GM18873 (cell line): ENCODE results near the gene LRRC25.
"Not testable (repeated sequence)": the region's sequence is repeated elsewhere in the genome, so short reads cannot be mapped to it uniquely, and the experiment has no call there.

ENCODE experiments used
- ATAC-seq: cut with Tn5 transposase; IDR thresholded peaks from one replicate; pipeline ENCODE4 v1.9.1; 2021; ENCODE audit warnings: mild to moderate bottlenecking, moderate library complexity, moderate number of reproducible peaks; ENCODE audit not compliant: unreplicated experiment, low FRiP score

Gene LRRC25

DNA sequence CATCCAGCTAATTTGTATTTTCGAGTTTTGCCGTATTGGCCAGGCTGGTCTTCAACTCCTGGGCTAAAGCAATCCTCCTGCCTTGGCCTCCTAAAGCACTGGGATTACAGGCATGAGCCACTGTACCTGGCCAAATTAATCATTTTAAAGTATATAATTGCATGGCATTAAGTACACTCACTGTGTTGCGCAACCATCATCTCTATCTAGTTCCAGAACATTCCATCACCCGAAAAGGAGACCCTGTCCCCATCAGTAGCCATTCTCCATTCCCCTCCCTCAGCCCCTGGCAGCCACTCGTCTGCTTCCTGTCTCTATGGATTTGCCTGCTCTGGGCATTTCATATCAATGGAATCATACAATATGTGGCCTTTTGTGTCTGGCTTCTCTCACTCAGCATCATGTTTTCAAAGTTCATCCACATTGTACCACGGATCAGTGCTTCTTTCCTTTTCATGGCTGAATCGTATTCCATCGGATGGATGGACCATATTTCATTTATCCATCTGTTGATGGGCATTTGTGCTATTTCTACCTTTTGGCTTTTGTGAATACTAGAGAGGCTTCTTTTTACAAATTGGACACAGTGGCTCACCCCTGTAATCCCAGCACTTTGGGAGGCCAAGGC is 43.9 kb downstream of the LRRC25 start:
- no peak for ATAC-seq

DNA sequence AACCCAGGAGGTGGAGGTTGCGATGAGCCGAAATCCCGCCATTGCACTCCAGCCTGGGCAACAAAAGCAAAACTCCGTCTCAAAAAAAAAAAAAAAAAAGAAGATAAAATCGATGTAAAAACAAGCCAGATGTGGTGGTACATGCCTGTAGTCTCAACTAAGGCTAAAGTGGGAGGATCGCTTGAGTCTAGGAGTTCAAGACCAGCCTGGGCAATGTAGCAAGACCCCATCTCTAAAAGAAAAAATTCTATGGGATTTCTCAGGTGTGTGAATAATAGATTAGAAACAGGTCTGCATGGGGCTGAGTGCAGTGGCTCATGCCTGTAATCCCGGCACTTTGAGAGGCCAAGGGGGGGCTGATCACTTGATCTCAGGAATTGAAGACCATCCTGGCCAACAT is 45.9 kb downstream of the LRRC25 start:
- ATAC-seq: no peak

DNA sequence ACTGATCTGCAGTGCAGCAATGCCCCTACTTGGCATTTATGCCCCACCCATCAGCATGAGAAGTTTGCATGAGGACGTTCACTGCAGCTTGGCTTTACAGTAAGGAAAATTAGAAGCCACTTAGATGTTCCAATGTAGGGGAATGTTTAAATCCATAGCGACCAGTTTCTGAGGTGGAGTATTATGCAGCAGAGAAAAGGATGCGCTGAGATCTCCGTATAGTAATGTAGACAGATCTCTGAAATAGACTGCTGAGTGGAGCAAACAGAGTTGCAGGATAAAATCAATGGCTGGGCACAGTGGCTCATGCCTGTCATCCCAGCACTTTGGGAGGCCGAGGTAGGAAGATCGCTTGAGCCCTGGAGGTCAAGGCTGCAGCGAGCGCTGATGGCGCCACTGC is 46.9 kb downstream of the LRRC25 start:
- ATAC-seq: no peak

DNA sequence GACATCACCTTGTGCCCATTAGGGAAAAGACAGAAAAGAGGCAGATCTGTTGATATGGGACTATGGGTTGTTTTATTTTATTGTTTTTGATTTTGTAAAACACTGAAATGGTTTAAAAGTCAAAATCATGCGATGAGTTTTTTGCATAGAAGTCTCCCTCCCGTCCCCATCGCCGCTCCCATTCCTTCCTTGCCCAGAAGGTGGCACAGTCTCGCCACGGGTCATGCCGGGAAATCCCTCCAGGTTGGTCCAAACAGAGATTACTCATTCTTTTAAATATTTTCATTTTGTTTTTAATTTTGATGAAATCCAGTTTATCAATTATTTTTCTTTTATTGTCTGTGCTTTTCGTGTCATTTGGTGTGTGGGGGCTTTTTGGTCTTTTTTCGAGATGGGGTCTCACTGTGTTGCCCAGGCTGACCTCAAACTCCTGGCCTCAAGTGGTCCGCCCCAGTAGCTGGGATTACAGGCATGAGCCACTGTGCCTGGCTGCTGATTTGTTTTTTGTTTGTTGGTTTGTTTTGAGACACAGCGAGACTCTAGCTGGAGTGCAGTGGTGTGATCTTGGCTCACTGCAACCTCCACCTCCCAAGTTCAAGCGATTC is 47.8 kb downstream of the LRRC25 start:
- no peak for ATAC-seq

DNA sequence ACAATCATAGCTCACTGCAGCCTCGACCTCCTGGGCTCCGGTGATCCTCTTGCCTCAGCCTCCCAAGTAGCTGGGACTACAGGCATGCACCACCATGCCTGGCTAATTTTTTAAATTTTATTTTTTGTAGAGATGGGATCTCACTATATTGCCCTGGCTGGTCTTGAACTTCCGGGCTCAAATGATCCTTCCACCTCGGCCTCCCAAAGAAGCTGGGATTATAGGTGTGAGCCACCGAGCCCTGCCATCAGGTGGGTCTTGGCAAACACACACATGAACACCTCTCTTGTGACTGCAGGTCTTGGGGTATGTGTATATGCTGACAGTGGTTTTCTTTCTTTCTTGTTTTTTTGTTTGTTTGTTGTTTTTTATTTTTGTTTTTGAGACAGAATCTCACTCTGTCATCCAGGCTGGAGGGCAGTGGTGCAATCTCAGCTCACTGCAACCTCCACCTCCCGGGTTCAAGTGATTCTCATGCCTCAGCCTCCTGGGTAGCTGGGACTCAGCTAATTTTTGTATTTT is 48.5 kb downstream of the LRRC25 start:
- not testable (repeated sequence) for ATAC-seq

DNA sequence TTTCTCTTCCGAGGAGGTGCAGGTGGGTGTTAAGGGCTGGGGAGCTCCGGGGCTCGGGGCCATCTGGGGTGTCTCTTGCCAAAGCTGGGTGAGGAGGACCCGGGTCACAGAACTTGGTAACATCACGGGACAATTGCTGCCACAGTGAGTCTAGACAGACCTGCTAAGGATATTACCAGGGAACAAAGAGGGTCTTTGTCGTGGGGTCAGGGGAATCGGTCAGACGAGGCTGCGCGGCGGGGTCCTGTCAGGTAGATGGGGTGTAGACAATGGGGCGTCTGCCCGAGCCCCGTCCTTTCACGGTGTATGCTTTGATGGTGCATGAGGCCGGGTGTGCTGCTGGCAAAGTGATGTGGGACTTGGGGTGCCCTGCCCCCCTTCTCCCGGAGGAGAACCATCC is 49.3 kb downstream of the LRRC25 start:
- no peak for ATAC-seq

DNA sequence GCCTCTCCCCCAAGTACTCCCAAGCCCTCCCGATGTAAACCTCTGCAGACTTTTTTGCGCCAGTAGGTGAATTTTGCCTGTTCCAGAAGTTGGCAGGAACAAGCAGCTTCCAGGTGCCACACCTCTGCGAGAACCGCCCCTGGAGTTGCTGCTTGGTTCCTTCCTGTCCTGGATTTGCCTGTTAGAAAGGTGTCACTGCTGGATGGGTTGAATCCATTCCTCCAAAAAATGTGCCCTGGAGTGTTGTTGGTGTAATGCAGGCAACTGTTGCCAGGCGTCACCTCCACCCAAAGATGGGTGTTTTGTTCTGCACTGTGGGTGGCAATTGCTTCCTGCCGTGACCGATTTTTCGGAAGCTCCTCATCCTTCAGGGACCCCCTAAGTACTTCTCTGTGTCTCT is 51.3 kb downstream of the LRRC25 start:
- no peak for ATAC-seq

DNA sequence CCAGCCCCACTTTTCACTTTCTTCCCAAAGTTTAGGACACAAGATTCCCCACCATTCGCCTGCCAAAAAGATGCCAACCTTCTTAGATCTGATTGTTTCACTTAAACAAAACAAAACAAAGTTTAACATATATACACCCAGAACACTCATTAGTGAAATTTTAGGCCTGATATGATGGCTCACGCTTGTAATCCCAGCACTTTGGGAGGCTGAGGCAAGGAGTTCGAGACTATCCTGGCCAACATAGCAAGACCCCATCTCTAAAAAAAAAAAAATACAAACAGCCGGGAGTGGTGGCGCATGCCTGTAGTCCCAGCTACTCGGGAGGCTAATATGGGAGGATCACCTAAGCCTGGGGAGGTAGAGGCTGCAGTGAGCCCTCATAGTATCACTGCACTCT is 52.1 kb downstream of the LRRC25 start:
- ATAC-seq: no peak

DNA sequence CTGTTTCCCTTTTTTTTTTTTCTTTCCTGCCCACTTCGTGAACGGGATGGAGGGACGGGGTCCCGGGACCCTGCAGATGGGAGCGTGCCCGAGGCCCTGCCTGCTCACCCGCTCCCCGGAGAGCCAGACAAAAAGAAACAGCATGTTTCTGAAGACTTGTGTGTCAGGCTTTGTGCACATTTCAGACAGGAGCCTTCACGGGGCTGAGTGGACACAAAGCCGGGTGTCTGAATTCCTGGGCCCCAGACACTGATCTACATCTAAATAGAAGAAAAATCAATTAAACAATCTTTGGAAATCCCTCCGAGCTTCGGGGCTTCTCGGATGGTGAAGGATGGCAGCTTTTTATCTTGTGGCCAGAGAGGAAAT is 52.9 kb downstream of the LRRC25 start:
- ATAC-seq: no peak

DNA sequence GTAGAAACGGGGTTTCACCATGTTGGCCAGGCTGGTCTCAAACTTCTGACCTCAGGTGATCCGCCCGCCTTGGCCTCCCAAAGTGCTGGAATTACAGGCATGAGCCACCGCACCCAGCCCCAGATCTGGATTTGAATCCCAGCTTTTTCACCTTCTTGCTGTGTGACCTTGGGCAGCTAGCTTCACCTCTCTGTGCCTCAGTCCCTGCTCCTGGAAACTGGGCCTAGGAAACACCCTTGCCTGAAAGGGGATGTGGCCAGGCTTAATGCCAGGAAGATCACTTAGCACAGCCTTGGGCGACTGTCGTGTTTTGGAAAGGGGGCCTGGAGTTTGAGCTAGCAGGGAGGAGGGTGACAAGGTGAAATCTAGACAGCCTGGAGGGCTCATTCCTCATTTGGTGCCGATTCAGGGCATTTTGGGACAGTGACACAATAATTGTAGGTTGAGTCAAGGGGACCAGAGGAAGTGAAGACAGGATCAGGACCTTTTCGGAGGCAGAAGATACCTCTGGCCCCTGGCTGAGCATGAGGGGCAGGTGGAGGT is 55.3 kb downstream of the LRRC25 start:
- ATAC-seq: no peak
